Airway epithelial cell (primary cell): ENCODE data around the gene CNOT11. TPM values are rescaled to one million over a fixed set of nuclear protein-coding genes. Genes with fewer than 3 reads are reported as not detected.

ENCODE experiments used
- total RNA-seq: library from RNA; depleted of rRNA; stranded (reverse); fragments of >200 nt; gene quantifications from 2 replicates; pipeline ENCODE4 v1.2.3, GENCODE V29; 2015

Gene CNOT11
- 59.6 and 65.2 TPM in 2 replicates for total RNA-seq

DNA sequence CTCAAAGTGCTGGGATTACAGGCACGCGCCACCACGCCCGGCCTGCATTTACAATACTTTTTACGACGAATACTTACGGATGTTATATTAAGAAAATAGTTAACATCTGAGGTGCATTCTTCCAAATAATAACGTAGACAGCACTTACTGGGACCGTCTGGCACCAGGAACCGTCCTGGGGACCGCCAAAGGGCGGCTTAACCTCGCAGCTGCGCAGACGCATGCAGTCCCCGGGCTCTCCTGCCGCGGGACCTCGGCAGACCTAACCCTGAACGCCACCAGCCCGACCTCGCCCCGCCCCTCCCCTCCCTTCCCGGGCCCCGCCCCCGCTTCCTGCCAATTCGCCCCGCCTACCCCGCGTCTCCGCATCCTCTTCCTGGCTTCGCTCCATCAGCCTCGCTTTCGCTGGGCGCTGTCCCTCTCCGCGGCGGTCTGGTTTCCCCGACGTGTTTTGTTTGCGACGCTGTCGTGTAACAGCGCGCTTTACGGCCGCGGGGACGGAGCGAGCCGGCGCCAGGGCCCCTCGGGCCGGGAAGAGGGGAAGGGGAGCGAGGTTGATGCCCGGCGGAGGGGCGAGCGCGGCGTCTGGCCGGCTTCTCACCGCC lies at the start of gene CNOT11:
Gene CNOT11 (plus strand): TSS at position 479 of the 605 bp plus-strand sequence. CDS start 79 bp downstream, at position 558.

GRCh38 chr2:101308432-101309210 lies 55.9 kb downstream of the CNOT11 start, which contains the start of gene RNF149:
Gene RNF149, minus strand, starts transcription at chr2:101308701. Its CDS starts 113 bp downstream, at chr2:101308588.

Other genes with a start within 250 kb of the CNOT11 start
- 24.7 and 28.7 TPM in 2 replicates for gene TBC1D8, start 101.5 kb upstream of the CNOT11 start, total RNA-seq
- 53.5 and 55.7 TPM in 2 replicates for gene RNF149, start 55.8 kb downstream of the CNOT11 start, total RNA-seq
- 0.88 and 3.9 TPM in 2 replicates for gene CREG2, start 134.6 kb downstream of the CNOT11 start, total RNA-seq
- 0.09 and 0.85 TPM in 2 replicates for gene RFX8, start 222.2 kb downstream of the CNOT11 start, total RNA-seq